Measurements from ENCODE around the gene OR10H4.
"Not testable (repeated sequence)": the region's sequence is repeated elsewhere in the genome, so short reads cannot be mapped to it uniquely, and the experiment has no call there.

OR10H4 gene, protein sequence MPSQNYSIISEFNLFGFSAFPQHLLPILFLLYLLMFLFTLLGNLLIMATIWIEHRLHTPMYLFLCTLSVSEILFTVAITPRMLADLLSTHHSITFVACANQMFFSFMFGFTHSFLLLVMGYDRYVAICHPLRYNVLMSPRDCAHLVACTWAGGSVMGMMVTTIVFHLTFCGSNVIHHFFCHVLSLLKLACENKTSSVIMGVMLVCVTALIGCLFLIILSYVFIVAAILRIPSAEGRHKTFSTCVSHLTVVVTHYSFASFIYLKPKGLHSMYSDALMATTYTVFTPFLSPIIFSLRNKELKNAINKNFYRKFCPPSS

DNA sequence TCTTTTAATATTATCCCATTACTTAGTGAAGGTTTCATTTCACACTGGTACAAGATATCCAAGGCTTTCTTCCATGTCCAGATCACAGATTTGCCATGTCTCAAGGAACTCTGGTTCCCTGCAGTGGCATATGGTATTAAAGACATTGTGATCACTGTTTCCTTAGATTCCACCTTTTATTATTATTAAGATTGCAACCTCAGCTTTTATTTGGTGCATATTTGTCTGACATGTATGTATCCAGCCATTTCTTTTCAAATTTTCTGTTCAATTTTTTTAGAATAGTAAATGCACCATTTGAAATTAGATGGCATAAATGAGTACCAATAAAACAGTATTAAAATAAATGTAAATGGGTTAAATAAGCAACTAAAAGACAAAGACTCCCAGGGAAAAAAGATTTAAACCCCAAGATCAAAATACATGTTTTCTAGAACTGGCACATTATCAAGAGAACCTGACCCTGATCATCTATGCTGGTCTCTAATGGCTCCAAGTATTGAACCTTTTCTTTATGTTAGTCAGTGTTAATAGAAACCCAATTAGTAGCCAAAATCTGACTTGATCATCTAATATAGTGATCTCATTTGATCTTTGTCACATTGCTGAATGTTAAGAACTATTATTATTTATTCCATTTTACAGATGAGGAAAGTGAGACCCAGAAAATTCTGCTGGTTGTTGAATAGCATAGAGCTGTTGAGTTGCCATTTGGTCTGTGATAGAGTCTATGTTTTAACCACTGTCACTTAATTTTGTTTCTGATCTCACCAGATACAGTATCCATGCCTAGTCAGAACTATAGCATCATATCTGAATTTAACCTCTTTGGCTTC, at the start of gene OR10H4:
Gene OR10H4 (plus strand): TSS at position 786 of the 836 bp plus-strand sequence. CDS start 0 bp downstream, at position 786.
- no peak for DNase-seq (ENCODE audit: low spot score)

DNA sequence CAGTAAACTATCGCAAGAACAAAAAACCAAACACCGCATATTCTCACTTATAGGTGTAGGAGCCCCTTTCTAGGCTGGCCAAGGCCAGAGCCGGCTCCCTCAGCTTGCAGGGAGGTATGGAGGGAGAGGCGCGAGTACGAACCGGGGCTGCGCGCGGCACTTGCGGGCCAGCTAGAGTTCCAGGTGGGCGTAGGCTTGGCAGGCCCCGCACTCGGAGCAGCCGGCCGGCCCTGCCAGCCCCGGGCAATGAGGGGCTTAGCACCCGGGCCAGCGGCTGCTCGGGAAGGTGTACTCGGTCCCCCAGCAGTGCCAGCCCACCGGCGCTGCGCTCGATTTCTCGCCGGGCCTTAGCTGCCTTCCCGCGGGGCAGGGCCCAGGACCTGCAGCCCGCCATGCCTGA, 49.2 kb upstream of the OR10H4 start:
- not testable (repeated sequence) for DNase-seq (ENCODE audit: low spot score)

DNA sequence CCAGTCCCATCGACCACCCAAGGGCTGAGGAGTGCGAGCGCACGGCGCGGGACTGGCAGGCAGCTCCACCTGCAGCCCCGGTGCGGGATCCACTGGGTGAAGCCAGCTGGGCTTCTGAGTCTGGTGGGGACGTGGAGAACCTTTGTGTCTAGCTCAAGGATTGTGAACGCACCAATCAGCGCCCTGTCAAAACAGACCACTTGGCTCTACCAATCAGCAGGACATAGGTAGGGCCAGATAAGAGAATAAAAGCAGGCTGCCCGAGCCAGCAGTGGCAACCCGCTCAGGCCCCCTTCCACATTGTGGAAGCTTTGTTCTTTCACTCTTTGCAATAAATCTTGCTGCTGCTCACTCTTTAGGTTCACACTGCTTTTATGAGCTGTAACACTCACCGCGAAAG, 48.8 kb upstream of the OR10H4 start:
- not testable (repeated sequence) for DNase-seq (ENCODE audit: low spot score)

DNA sequence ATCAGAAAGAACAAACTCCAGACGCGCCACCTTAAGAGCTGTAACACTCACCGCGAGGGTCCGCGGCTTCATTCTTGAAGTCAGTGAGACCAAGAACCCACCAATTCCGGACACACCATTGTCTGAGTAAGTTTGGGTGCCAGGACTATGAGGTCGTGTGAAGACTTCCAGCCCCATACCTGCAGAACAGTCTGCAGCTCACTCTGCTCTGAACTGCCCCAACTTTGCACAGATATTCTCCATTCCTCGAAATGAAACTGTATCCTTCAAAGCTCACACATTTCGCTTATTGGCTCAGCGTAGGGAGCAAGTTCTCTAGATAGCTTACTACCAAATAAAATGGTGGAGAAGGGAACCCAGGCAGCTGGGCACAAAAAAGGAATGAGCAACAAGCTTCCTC, 48.3 kb upstream of the OR10H4 start:
- no peak for DNase-seq (ENCODE audit: low spot score)

DNA sequence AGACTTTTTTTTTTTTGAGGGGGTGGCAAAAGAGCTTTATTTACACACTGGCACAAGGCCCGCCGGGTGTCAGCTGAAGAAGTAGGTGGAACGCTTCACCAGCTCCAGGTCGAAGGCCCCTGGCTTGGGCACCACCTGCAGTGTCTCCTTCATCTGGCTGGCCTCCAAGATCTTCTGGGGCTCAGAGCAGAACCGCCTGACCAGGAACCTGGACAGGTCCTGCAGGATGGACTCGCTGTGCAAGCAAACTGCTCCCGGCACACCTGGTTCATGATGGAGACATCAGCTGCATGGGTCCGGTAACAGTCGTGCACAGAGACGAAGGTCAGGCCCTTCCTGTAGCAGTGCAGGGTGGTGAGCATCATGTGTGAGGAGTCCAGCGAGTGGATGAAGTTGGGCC, 46.6 kb upstream of the OR10H4 start:
- DNase-seq (ENCODE audit: low spot score): no peak

DNA sequence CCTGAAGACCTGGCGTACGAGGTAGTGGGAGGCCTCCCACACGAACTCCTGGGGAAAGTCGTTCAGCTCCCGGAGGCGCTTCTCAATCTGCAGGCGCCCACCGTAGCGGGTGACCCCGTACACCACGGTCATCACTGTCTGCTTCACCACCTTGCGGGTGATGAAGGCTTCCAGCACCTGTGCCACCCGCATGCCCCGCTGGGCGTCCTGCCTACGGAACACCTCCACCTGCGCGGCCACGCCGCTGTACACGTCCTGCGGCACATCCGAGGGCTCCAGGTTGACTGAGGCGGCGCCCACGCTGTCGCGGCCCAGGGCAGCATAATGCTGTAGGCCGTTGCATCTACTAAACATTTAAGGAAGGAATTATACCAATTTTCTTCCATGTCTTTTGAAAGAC, 45.9 kb upstream of the OR10H4 start:
- DNase-seq (ENCODE audit: low spot score): not testable (repeated sequence)

DNA sequence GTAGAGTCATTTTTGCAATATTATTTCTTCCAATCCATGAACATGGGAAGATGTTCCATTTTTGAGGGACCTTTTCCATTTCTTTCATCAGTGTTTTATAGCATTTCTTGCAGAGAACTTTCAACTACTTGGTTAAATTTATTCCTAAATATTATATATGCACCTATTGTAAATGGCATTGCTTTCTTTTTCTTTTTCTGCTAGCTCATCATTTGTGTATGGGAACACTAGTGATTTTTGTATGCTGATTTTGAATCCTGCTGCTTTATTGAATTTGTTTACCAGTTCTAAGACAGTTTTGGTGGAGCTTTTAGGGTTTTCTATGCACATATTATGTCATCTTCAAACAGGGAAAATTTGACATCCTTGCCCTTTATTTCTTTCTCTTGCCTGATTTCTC, 43.8 kb upstream of the OR10H4 start:
- no peak for DNase-seq (ENCODE audit: low spot score)

DNA sequence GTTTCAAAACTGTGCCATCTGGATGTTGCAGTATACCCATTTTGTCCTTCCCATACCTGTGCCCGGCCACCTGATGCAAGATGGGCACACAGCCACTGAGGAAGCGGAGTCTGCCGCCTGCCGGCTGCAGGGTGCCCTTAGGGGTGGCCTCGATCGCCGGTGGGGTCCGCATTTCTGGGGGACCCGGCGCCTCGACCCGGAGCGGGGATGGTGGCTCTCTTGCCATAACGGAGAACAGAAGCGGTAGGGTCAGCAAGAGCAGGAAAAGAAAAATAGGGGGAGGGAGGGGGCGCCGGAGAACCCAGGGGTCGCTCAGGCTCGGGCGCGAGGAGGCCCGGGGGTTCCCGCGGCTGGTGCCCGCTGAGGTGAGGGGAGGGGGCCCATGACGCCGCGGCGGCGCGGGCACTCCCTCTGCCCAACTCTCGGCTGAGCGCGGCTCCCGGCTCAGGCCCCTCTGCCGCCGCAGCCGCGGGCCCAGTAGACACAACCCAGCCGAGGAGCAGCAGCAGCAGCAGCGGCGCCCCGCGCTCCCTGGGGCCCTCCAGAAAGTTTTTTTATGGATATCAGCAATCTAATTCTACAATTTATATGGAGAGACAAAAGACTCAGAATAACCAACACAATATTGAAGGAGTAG, 37.1 kb upstream of the OR10H4 start:
- DNase-seq (ENCODE audit: low spot score): no peak

DNA sequence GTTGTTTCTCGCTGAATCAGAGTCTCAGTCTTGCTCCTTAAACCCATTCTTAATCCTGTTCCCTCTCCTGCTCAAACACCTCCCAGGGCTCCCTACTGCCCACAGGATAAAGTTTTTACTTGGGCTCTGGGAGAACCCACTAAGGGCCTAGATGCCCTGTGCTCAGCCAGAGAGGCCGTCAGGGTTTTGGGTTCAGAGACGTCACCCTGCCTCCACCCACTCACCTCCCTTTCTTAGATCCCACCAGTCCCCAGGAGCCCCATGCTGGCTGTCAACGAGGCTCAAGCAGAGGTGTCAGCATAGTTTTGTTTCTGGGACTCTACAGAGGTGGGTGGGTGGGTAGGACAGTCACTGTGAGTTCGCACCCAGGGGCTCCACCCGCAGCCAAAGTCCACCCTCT, 35.4 kb upstream of the OR10H4 start:
- DNase-seq (ENCODE audit: low spot score): no peak

DNA sequence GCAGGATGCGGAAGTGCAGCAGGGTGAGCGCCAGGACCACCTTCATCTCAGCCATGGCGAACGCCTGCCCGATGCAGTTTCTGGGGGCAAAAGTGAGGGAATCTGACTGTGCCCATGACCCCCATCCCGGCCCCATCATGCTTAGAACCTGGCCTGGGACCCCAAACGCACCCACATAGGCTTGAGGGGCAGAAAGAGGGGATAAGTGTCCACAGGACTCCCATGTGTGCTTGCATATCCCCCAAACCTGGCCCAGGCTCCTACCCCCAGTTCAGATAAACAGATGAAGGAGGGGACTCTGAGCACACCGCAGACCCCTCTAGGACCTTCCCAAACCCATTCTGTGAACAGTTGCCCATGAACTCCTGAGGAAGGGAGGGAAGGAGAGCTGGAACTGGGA, 35.0 kb upstream of the OR10H4 start:
- no peak for DNase-seq (ENCODE audit: low spot score)

DNA sequence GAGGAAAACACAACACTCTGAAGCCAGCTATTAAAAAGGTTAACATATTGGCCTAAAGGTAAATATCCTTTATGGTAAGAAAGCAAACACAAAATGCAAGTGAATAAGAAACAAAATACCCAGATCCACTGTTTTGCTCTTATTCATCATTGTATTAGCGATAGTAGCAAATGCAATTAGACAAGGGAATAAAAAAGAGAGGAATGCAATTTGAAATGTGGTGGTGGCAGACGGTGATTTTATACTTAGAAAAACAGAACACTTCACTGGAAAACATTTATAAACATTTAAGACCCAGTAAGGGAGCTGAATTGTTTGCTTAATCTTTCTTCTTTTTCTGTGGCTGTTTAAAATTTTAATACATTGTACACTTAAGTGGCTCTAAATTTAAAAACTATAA, 33.7 kb upstream of the OR10H4 start:
- no peak for DNase-seq (ENCODE audit: low spot score)

DNA sequence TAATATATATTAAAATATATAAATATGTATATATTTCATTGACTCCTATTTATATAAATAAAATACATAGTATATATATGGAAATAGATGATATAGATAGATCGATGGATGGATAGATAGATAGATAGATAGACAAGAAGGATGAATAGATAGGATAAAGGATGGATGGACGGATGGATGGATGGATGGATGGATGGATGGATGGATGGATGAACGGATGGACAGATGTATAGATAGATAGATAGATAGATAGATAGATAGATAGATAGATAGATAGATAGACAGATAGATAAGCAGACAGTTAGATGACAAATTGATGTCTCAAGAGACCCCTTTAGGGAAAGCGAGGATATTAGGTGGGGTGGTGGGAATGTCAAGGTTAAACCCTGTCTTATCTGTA, 29.6 kb upstream of the OR10H4 start:
- DNase-seq (ENCODE audit: low spot score): no peak

DNA sequence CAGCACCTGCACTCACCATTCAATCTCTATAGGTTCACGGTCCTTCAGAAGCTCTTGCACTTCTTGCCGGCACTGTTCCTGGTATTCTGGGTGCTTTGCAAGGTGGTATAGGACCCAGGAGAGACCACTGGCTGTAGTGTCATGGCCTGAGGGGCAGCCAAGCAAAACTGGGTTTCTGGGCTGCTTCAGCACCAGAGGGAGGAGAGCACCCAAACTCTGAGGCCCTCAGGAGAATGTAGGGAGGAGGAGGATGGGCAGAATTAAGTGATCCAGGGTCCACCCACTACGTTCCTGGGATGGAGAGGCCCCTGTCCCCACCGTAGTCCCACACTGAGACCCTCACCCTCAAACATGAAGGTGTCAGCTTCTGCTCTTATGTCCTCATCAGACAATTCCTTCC, 26.8 kb upstream of the OR10H4 start:
- DNase-seq (ENCODE audit: low spot score): no peak

DNA sequence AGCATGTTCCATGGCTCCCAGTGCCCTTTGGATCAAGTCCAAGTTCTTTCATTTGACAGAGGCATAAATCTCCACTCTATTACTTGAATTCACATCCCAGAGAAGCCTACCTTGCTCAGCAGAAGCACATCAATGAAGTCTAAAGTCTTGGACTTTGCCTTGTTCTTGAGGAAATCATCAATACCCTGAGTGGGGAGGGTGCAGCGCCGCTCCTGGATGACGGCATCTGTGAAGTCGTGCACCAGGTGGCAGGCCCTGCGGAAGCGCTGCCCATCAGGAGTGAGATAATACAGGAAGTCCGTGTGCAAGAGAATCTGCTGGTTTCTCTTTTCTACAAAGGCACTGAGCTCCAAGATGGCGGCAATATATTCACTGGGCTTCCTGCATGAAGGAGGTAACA, 25.1 kb upstream of the OR10H4 start:
- no peak for DNase-seq (ENCODE audit: low spot score)

DNA sequence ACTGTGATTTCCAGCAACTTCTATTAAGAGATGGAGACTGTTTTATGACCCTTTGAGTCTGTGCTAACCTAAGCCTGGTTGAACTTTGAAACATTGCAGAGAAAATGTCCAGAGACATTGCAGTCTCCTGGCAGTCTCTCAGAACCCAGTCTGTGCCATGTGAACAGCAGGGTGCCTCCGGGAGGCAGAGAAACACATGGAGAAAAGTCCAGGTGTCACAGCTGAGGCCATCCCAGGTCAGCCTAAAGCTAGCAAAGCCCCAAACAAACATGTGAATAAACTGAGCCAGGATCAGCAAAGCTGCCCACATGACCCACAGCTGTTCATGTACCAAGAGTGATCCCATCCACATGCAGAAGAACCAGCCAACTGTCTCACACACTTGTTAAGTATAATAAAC, 22.3 kb upstream of the OR10H4 start:
- no peak for DNase-seq (ENCODE audit: low spot score)

DNA sequence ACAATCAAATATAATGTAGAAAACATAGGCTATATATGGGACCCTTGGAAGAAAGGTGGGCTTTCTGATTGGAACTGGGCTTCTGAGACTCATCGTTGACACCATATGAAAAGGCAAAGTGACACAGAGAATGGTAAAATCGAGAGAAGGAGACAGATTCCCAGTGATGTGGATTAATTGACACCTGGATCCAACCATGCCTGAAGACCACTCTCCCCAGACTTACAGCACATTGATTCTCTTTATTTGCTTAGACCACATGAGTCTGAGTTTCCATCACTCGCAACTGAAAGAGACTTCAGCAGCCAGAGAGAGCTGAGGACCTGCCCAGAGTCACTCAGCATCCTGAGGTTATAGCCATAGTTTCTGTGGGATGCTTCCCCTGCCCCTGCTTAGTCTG, 20.5 kb upstream of the OR10H4 start:
- no peak for DNase-seq (ENCODE audit: low spot score)

DNA sequence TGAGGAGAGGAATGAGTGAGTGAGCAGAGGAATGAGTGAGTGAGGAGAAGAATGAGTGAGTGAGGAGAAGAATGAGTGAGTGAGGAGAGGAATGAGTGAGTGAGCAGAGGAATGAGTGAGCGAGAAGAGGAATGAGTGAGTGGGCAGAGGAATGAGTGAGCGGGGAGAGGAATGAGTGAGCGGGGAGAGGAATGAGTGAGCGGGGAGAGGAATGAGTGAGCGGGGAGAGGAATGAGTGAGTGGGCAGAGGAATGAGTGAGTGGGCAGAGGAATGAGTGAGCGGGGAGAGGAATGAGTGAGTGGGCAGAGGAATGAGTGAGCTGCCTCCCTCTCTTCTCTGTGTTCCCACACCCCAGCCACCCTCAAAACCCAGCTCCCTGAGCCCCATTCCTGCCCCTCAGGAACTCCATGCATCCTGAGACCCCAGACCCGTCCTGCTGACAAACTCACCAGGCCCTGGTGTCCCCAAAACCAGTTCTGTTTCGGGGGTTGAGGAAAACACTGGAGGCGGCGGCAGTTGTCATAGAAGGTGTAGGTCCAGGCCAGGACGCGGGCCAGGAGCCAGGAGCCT, 15.0 kb upstream of the OR10H4 start:
- DNase-seq (ENCODE audit: low spot score): not testable (repeated sequence)

DNA sequence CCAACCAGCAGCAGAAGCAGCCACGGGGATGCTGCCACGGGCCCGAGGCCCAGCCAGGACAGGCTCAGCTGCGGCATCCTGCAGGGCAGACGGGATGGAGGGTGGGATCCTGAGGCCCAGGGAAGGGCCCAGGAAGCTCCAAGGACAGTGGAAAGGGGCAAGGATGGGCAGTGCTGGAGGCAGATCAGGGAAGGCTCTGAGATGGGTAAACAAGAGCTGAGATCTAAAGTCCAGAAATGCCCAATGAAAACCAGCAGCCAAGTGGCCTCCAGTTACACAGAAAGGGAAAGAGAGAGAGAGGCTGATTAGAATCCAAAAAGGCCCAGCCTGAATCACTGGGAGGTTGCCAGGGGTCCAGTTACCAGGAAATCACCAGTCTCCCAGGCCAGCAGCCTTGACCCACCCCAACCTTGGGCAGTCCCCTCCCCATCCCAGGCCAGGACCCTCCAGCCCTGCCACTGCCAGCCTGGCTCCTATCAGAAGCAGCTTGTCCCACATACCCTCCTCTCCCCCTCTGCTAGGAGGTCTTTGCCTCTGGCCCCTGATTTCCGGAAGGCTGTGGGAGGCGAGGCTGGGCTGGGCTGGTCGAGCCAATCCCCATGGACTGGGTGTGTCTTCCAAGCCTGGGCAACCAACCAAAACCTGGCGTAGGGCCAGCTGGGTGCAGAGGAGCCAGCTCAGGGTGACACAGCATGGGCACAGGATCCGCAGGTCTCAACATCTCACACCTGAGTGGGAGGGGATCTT, 14.3 kb upstream of the OR10H4 start, which contains the start of gene CYP4F11:
Gene CYP4F11 (minus strand): TSS at position 198 of the 747 bp plus-strand sequence. CDS start 121 bp downstream, at position 77.
- peak; percentile 32 for DNase-seq (ENCODE audit: low spot score)

DNA sequence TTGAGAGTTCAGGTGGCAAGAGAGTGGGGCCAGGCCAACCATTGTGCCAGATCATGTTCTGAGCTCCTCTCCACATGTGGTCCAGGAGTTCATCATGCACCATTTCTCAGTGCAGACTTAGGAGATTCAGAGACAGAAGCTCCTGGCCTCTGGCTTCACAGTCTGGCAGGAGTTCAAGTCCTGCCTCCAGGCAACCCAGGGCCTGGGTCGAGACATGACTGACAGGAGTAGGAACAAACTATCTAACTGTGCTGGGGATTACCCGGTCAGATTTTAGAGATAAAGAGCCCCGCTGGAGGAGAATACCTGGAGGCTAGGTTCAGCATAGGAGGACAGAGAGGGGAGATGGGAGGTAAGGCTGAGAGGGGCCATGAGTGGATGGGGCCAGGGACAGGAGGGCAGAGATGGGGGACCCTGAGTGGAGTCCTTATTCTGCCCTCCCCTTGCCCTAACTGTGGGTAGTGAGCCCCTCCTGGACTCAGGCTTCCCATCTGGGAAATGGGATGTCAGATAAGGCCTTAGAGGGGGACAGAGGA, 13.6 kb upstream of the OR10H4 start:
- DNase-seq (ENCODE audit: low spot score): peak; percentile 1

DNA sequence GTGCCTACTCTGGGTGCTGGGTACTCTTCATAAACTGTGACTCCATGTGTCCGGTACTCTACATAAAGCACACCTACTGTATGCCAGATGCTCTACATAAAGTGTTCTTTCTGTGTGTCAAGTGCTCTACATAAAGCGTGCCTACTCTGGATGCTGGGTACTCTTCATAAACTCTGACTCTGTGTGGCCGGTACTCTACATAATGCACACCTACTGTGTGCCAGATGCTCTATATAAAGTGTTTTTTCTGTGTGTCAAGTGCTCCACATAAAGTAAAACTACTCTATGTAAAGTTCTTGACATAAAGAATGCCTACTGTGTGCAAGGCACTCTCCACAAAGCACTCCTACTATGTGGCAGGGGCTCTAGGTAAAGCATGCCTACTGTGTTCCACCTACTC, 12.6 kb upstream of the OR10H4 start:
- DNase-seq (ENCODE audit: low spot score): no peak

DNA sequence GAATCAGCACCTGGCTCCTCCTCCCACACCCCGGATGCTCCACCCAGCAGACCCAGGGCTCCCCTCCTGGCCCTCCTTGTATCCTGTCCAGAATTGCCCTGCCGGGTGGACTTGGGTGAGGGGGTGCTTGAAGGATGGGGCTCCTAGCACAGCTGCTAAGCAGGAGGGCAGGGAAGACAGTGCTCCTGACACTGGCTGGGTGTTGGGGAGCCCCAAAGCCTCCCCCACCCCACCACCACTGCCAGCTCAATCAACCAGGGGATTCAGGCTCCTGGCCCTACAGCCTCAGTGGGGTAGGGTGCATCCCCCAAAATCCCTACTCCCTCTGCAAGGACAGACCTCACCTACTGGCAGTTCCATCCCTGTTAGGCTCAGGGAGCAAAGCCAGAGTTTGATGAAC, 11.9 kb upstream of the OR10H4 start:
- no peak for DNase-seq (ENCODE audit: low spot score)
